Measurements from ENCODE around the gene CCSER1. TPM values are rescaled to one million over a fixed set of nuclear protein-coding genes. Genes with fewer than 3 reads are reported as not detected.

CCSER1 gene
- total RNA-seq, 1 donor from 2014 or later = 0.23 TPM

DNA sequence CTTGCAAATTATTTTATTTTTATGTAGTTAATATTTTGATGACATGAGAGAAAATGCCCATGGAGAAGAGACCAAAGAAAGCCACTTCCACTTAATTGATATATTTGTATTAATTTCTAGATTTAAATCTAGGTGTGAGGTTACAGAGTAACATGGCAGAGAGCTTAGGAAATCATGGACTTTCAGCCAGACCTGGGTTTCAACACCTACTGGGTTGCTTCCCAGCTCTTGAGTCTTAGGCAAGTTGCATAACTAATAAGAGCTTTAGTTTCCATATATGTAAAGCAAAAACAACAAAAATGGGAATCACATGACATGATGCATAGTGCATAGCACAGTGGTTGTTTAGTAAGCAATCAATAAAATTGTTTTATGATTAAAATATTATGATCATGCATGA lies 413.3 kb downstream of the CCSER1 start:
- ATAC-seq (peak; percentile 72), DNase-seq (ENCODE audit: low spot score) (no peak)

DNA sequence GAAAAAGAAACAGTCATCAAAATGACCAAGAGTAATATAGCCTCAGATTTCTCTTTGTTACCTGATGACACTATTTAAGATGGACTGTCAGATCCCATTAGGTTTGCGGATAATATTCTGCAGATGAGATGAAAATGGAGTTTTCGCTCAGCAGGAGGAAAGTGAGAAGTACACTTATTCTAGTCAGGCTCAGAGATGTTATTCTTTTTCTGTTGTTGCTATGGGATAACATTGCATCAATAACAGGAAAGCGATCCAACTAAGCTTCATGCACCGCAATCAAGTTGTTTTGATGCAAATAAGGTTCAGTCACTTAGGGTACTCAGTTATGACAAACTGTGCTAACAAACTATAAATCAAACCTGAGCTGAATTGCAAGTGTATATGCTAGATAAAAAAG lies 415.0 kb downstream of the CCSER1 start:
- ATAC-seq = no peak
- no peak for DNase-seq (ENCODE audit: low spot score)

DNA sequence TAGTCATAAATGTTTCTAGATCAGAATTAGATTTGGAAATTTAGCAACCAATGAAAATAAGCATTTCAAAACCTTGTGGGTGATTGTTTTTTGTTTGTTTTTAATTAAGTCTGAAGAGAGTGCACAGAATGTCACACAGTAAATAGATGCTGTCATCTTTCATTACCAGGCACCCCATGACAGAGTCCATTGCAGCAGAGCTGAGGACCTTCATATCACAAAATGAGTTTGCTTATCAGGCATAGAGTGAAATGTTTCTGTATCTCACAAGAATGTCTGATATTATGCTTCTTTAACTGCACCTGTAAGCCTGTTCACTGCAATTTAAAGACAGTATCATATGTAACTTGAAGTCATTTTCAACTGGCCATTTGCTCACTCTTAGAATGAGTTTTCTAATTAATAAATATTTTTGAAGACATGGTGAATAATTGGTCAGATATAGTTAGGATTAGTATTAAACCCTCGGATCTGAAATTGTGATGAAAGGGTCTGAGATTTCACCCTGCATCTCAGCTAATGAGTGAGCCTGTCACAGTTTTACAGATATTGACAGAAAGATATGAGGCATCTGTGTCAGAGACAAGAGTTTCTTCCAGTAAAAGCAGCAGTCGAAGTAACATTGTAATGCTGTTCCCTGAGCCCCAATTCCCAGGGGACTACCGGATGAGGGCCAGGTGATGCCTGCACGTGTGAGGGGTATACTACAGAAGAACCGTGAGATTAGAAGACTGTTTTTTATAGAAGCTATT lies 416.4 kb downstream of the CCSER1 start:
- ATAC-seq = no peak
- DNase-seq (ENCODE audit: low spot score) = no peak

DNA sequence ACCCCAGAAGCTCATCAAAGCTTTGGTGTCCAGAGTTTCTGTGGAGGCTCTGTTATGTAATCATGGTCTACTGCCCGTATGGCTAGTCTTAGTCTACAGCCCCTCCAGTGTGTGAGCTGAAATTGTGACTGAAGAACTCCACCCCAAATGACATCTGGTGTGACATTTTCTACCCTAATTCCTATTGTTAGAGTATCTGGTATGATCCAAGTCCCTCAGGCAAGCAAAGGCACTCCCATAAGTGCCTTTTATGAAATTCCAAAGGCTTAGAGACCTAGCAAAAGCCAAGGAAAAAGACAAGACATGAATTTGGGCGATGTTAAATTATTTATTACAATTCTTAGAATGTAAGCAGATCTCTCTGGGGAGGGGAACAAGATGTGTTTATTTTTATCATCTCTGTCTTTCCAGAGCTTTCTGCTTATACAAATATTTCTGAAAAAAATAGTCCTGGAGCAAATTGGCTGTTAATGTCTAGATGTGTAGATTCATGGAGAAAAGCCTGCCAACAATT lies 417.4 kb downstream of the CCSER1 start:
- DNase-seq (ENCODE audit: low spot score) = no peak
- ATAC-seq = no peak

DNA sequence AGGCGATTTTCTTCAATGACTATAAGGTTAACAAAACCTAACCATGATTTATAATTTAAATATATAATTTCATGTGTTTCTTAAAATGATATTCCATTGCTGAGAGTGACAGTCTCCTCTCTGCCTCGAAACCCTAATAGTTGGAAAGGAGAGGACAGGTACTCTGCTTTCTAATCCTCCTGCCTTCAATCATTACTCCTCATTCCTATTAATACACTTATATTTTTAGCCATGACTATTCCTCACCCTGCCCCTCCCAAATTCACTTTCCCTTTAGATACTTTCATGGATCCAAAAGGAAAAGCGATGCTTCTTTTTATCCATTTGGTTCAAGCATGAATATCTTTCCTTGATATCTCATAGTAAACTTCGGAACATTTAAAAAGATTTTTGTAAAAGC lies 418.2 kb downstream of the CCSER1 start:
- DNase-seq (ENCODE audit: low spot score) = no peak
- ATAC-seq = no peak

DNA sequence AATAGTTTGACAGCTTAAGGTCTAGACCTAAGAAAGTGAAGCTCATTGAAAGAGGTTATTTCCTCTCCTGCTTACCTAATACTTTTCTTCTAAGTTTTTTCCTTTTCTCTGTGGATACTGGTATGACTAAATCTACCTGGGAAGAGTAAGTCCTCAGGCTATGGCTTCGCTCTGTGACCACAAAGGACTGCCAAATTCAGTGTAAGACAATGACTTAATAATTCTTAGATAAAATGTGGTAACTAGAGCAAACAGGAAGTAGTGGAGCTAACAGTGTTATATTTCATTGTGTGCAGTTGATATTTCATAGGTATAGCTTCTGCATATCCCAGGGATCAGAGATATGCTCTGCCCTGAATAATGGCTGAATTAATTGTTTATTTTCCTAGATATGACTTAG lies 418.9 kb downstream of the CCSER1 start:
- no peak for ATAC-seq
- no peak for DNase-seq (ENCODE audit: low spot score)

DNA sequence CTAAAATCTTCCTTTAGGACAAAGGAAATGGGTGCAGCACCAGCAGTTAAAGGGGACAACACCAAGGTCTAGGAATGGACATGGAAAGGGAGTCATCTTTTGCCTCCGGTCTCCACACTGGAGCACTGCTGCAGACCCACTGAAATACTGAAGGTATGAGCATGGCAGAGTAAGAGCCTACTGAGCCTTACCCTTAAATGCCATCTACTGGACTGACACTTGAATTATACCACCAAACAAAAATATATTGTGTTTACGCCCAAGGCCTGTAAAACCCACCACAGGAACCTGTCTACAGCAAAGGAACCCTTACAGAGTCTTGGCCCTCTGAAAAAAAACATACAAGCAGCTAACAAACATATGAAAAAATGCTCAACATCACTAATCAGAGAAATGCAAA lies 443.4 kb downstream of the CCSER1 start:
- no peak for ATAC-seq

DNA sequence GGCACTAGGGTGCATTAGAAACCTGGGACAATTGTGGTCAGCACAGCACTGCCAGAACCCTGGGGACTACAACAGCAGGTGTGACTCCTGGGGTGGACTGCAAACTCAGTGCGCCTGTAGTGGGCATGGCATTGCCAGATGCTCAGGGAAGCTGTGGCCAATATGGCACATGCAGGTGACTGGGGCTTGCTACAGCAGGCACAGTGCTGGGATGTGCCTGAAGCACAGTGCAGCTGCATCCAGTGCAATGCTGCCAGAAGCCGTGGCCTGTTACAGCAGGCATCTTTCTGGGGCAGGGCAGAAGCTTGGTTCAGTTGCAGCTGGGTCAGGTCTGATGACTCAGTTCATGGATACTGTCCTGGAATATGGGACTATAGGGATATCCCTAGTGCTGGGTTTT lies 445.8 kb downstream of the CCSER1 start:
- no peak for ATAC-seq
- DNase-seq (ENCODE audit: low spot score) = no peak

More for the DNA sequence above, 443.4 kb downstream of the CCSER1 start:
- no peak for DNase-seq (ENCODE audit: low spot score)

DNA sequence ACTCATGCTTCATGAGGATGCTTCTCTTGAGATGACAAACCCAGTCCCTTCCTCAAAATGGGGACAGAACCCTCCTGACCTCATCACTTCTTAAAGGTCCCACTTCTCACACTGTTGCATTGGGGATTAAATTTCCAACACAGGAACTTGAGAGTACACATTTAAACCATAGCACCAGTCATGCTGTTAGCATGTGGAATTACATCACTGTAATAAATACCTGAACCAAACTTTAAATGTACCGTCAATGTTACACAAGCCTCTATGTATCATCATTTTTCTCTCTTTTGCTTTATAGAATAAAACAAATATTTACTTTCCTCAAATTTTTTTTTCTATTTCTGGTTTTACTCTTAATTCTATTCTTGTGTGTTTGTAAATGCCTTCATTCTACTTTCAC lies 448.2 kb downstream of the CCSER1 start:
- DNase-seq (ENCODE audit: low spot score) (no peak), ATAC-seq (no peak)

DNA sequence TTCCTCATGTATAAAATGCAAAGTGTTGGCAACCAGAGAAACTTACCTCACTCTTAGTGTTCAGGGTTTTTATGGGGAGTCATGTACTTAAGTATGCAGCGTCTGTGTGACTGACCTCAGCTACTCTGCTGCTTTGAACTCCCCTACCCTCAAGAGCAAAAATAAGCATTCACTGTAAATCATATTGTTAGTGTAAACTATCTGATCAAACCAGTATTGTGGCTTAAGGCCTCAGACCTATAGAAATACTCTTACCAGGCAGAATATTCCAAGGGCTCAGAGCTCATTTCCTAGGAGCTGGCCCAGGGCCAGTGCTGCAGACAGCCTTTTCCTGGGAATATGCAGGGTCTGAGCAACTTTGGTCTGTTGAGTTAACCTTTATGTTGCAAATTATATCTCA lies 453.1 kb downstream of the CCSER1 start:
- ATAC-seq (no peak), DNase-seq (ENCODE audit: low spot score) (no peak)

DNA sequence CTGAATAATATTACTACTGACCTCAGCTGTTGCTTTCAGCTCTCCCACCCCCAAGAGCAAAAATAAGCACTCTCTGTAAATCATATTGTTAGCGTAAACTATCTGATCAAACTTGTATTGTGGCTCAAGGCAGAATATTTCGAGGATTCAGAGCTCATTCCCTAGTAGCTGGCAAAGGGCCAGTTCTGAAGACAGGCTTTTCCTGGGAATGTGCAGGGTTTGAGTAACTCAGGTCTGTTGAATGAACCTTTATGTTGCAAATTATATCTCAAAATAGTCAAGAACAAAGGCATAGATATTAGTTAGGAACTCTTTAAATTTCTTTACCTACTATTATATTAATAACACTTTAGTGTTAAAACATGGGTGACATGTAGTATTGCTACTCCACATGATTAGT lies 454.9 kb downstream of the CCSER1 start:
- DNase-seq (ENCODE audit: low spot score) (no peak), ATAC-seq (no peak)

DNA sequence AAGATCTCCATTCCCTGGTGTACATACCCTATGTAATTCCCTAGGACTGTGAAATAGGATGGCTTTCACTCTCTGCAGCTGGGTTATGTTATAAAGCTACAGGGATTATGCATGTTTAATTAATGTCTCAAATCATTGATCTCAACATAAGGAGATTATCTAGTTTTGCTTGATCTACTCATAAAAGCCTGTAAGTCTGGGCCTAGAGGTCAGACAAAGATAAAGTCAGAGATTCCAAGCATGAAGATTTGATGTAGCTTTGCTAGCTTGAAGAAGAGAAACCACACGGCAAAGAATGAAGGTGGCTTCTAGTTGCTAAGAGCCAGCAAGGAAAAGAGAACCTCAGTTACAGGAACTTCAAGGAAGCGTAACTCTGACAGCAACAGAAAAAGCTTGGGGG lies 456.9 kb downstream of the CCSER1 start:
- DNase-seq (ENCODE audit: low spot score) (no peak), ATAC-seq (no peak)

DNA sequence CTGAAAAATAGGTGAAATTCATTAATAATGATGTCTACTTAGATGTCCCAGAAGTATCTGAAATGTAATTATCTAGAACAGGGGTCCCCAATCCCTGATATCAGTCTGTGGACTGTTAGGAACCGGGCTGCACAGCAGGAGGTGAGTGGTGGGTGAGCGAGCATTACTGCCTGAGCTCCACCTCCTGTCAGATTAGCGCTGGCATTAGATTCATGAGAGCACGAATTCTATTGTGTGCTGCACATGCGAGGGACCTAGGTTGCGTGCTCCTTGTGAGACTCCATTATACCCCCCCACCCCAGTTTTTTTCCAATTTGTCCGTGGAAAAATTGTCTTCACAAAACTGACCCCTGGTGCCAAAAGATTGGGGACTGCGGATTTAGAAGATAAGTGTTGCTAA lies 458.8 kb downstream of the CCSER1 start:
- DNase-seq (ENCODE audit: low spot score) = no peak
- no peak for ATAC-seq

DNA sequence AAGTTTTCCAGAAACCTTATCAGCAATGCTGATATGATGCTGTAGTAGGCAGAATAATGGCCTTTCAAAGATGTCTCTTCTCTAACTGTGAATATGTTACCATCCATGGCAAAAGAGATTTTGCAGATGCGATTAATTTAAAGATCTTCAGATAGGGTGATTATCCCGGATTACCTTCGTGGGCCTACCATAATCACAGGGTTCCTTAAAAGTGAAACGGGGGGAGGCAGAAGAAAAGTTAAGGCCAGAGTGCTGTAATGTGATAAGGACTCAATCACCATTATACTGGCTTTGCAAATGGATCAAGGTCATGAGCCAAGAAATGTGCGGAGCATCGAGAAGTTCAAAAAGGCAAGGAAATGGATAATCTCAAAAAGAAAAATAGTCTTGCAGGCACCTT lies 459.6 kb downstream of the CCSER1 start:
- ATAC-seq = no peak
- no peak for DNase-seq (ENCODE audit: low spot score)

DNA sequence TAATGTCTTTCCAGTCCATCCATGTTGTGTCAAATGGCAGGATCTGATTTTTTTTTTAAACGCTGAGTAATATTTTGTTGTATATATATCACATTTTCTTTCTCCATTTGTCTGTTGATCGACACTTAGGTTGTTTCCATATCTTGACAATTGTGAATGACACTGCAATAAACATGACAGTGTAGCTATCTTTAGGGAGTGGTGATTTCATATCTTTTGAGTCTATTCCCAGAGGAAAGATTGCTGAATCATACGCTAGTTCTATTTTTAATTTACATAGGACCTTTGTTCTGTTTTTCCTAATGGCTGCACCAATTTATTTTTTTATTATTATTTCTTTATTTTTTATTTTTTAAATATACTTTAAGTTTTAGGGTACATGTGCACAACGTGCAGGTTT lies 470.7 kb downstream of the CCSER1 start:
- DNase-seq (ENCODE audit: low spot score) (no peak), ATAC-seq (no peak)

DNA sequence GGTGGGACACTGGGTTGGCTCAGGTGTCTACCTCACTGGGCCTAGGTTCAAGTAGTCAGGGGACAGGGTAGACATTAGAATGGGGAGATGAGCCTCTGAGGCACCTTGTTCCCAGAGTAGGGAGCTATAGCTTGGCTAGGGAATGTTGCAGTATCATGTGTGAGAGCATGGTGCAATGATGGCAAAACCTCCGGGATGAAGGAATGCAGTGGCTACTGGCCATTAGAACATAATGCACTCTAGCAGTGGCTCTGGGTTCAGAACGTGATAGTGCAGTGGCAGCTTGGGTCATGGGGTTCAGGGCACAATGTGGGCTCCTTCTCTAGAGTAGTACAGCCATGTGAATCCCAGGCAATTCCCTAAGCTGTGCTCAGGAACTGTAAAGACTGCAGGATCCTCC lies 471.5 kb downstream of the CCSER1 start:
- DNase-seq (ENCODE audit: low spot score) = no peak
- no peak for ATAC-seq

DNA sequence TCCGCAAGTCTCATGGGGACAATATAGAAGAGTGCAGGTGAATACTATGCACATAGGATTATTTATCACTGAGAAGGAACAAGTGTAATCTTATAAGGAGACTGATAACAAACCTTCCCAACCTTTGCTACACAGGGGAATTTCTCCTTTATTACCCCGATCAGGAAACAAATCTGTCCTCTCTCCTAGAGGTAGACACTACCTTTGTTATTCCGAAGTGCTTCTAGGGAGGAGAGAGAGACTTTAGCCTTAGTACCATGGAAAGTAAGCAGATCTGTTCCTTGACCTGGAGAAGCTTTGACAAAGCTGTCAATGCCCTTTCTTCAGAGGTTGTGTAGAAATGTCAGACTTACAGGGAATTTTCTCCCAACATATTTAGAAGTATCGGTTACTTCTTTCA lies 475.5 kb downstream of the CCSER1 start:
- no peak for ATAC-seq
- no peak for DNase-seq (ENCODE audit: low spot score)

DNA sequence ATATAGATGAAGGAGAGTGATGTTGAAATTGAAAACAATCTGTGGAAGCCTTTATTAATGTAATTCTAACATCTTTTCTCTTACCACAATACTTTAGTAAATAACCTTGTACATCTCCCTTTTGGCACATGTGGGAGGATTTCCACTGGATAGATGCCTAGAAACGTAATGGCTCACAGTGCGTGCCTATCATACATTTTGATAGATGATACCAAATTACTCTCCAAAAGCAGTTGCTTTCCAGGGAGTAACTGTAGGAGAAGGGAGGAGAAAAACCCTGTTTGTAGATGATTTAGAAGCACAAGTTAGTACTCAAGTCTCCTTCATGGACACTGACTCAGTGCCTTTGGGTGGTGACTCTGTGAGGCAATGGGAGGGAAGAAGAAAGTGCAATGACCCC lies 476.3 kb downstream of the CCSER1 start:
- DNase-seq (ENCODE audit: low spot score) = no peak
- no peak for ATAC-seq

DNA sequence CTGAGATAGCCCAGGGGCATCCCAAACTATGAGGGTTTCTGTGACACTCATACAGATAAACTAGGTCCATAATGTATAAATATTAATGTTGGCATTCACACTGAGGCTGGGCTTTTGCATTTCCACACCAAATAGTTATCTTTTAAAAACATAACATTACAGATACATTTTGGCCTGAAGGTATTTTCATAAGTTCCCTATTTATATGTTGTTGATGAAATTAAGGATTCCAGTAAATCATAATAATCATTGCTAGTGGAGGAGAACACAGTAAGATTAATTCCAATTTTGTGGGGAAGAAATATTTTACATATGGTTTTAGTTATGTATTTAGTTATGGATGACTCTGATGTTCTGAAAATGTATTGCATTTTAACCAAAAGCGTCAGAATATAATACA lies 479.6 kb downstream of the CCSER1 start:
- DNase-seq (ENCODE audit: low spot score) (no peak), ATAC-seq (no peak)

DNA sequence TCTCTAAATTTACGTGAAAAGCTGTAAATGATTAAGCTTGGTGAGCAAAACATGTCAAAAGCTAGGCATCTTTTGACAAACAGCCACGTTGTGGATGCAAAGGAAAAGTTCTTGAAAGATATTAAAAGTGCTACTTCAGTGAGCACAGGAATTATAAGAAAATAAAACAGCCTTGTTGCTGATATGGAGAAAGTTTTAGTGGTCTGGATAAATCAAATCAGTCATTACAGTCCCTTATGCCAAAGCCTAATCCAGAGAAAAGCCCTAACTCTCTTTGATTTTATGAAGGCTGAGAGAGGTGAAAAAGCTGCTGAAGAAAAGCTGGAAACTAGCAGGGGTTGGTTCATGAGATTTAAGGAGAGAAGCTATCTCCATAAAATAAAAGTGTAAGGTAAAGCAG lies 487.2 kb downstream of the CCSER1 start:
- DNase-seq (ENCODE audit: low spot score) (no peak), ATAC-seq (no peak)

DNA sequence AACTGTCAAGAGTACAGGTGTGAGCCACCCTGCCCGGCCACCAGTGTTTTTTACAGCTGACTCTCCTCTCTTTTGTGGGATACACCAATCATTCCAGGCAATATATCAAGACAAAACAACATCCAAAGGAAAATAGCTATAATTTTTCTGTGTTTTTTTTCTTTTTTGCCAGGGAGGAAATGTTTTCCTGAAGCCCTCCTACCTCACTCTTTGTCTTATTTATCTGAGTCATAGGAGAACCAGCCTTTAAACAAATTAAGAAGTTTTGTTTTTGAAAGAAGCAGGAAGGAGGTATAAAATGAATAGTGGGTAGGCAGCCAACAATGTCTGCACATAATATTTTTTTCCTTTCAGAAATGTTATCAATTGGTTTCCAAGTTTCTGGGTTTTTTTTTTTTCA lies 493.9 kb downstream of the CCSER1 start:
- ATAC-seq (no peak), DNase-seq (ENCODE audit: low spot score) (no peak)

DNA sequence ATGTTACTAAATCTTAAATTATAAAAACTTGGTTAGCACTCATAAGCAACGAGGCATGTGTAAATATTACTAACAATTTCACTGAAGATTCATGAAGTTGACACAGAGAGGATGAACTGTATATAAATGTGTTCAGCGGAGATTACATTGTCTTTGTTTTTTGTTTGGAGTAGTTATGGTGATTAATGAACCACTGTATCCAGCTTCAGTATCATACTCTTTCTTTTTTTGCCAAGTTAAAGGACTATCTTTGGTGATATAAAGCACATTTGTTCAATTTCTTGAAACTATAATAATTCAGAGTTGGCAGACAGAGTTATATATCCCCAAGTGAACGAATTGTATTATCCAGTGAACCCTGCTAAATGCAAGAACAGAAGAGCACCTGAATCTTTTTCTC lies 497.6 kb downstream of the CCSER1 start:
- no peak for DNase-seq (ENCODE audit: low spot score)
- no peak for ATAC-seq

Data from left lobe of liver (tissue), 2 donors.